ENCODE measurements around the gene SHROOM3. TPM values are rescaled to one million over a fixed set of nuclear protein-coding genes. Genes with fewer than 3 reads are reported as not detected.

SHROOM3 gene
- polyA plus RNA-seq, 1 donor from 2014 or later: 2.7 TPM

DNA sequence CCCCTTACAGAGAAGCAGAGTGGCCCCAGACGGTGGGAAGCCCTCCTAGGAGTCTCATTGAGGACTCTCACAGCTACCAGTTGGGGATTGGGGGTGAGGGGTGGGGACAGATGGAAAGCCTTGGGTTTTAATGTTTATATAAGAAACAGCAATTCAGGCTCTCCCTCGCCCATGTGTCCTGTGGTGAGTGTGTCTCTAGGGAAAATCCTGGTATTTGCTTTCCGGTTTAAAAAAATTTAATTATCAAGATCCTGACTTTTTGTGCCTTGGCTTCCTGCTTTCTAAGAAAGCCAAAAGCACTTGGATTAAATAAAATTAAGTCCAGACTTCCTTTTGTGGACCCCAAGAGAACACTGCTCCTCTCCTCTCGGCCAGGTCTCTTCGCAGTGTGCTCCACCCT lies 369.1 kb downstream of the SHROOM3 start:
- no peaks in the 10 kb centered on the region for H3K79me2 ChIP-seq (replicated peaks; ENCODE audit: insufficient read depth, low read length)
- TF ChIP-seq TAF1 (IDR thresholded peaks at IDR 0.05; ENCODE audit: low read depth) (no peak), MXI1 (conservative IDR thresholded peaks at IDR 0.05; ENCODE audit: poor library complexity, severe bottlenecking) (no peak), EP300 (conservative IDR thresholded peaks at IDR 0.05; ENCODE audit: poor library complexity, severe bottlenecking) (no peak), REST (IDR thresholded peaks at IDR 0.05; ENCODE audit: borderline replicate concordance) (no peak)
- no peaks in the 10 kb centered on the region for H3K36me3 ChIP-seq (ENCODE audit: insufficient read depth, low read length)
- H4K20me1 ChIP-seq (ENCODE audit: insufficient read depth): no peaks in the 10 kb centered on the region
- H3K4me2 ChIP-seq (ENCODE audit: low read length): no peak overlapping the region
- H3K27me3 ChIP-seq (ENCODE audit: insufficient read depth, low read depth, low read length): no peaks in the 10 kb centered on the region
- no peaks in the 10 kb centered on the region for H3F3A ChIP-seq (ENCODE audit: insufficient read depth, low read length, poor library complexity, severe bottlenecking)
- no peak overlapping the region for H2AFZ ChIP-seq (ENCODE audit: low read depth, low read length)
- no peak overlapping the region for H3K4me3 ChIP-seq (ENCODE audit: low read length)
- no peaks in the 10 kb centered on the region for H3K9me3 ChIP-seq (ENCODE audit: low read length)
- H3K27ac ChIP-seq (ENCODE audit: low read length): no peak overlapping the region
- no peaks in the 10 kb centered on the region for H3K9me2 ChIP-seq (ENCODE audit: insufficient read depth, low read length)
- H3K9ac ChIP-seq (ENCODE audit: low read length): no peak overlapping the region

DNA sequence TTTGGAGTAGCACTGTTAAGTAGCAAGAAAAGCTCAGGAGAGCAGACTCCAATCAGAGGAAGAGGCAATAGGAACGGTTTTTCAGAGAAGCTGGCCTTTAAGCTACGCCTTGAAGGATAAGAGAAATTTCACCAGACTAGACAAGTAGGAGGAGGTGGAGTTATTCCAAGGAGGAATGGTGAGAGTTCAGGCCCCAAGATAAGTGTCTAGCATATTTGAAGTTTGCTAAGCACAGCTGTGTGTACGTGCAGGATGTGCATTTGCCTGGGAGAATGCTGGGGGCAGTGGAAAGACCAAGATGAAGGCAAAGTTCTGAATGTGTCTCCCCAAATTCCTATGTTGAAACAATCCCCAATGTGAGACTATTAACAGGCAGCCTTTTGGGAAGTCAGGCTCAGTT lies 371.3 kb downstream of the SHROOM3 start:
- no peaks in the 10 kb centered on the region for H3F3A ChIP-seq (ENCODE audit: insufficient read depth, low read length, poor library complexity, severe bottlenecking)
- H3K36me3 ChIP-seq (ENCODE audit: insufficient read depth, low read length): no peaks in the 10 kb centered on the region
- H3K9me3 ChIP-seq (ENCODE audit: low read length): no peaks in the 10 kb centered on the region
- H2AFZ ChIP-seq (ENCODE audit: low read depth, low read length): no peak overlapping the region
- H3K27me3 ChIP-seq (ENCODE audit: insufficient read depth, low read depth, low read length): no peaks in the 10 kb centered on the region
- H4K20me1 ChIP-seq (ENCODE audit: insufficient read depth): no peaks in the 10 kb centered on the region
- H3K9ac ChIP-seq (ENCODE audit: low read length): no peak overlapping the region
- H3K27ac ChIP-seq (ENCODE audit: low read length): no peak overlapping the region
- no peak overlapping the region for H3K4me2 ChIP-seq (ENCODE audit: low read length)
- no peaks in the 10 kb centered on the region for H3K9me2 ChIP-seq (ENCODE audit: insufficient read depth, low read length)
- H3K4me3 ChIP-seq (ENCODE audit: low read length): no peak overlapping the region
- H3K79me2 ChIP-seq (replicated peaks; ENCODE audit: insufficient read depth, low read length): no peaks in the 10 kb centered on the region
- no peak for TF ChIP-seq REST (IDR thresholded peaks at IDR 0.05; ENCODE audit: borderline replicate concordance)

DNA sequence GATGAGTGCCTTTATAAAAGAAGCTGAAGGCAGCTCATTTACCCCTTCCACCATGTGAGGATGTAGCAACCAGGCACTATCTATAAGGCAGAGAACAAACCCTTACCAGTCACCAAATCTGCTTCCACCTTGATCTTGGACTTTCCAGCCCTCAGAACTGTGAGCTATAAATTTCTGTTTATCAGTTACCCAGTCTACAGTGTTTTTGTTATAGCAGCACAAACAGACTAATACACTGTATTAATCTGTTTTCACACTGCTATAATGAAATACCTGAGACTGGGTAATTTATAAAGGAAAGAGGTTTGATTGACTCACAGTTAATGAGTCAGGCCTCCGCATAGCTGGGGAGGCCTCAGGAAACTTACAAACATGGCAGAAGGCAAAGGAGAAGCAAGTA lies 371.7 kb downstream of the SHROOM3 start:
- no peak overlapping the region for H3K4me2 ChIP-seq (ENCODE audit: low read length)
- H4K20me1 ChIP-seq (ENCODE audit: insufficient read depth): no peaks in the 10 kb centered on the region
- no peaks in the 10 kb centered on the region for H3K9me2 ChIP-seq (ENCODE audit: insufficient read depth, low read length)
- no peak overlapping the region for H2AFZ ChIP-seq (ENCODE audit: low read depth, low read length)
- H3K9me3 ChIP-seq (ENCODE audit: low read length): no peaks in the 10 kb centered on the region
- TF ChIP-seq SMC3 (conservative IDR thresholded peaks at IDR 0.05; ENCODE audit: poor library complexity): no peak
- TF ChIP-seq, protein P1, sequence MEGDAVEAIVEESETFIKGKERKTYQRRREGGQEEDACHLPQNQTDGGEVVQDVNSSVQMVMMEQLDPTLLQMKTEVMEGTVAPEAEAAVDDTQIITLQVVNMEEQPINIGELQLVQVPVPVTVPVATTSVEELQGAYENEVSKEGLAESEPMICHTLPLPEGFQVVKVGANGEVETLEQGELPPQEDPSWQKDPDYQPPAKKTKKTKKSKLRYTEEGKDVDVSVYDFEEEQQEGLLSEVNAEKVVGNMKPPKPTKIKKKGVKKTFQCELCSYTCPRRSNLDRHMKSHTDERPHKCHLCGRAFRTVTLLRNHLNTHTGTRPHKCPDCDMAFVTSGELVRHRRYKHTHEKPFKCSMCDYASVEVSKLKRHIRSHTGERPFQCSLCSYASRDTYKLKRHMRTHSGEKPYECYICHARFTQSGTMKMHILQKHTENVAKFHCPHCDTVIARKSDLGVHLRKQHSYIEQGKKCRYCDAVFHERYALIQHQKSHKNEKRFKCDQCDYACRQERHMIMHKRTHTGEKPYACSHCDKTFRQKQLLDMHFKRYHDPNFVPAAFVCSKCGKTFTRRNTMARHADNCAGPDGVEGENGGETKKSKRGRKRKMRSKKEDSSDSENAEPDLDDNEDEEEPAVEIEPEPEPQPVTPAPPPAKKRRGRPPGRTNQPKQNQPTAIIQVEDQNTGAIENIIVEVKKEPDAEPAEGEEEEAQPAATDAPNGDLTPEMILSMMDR (IDR thresholded peaks at IDR 0.05; ENCODE audit: poor library complexity, severe bottlenecking): no peak
- TF ChIP-seq TAF1 (IDR thresholded peaks at IDR 0.05; ENCODE audit: low read depth): no peak
- TF ChIP-seq EZH2 (IDR thresholded peaks at IDR 0.05; ENCODE audit: borderline replicate concordance, insufficient read depth, low read length, poor library complexity, severe bottlenecking): no peak
- no peak for TF ChIP-seq POLR2AphosphoS5 (IDR thresholded peaks at IDR 0.05)
- TF ChIP-seq EP300 (conservative IDR thresholded peaks at IDR 0.05; ENCODE audit: poor library complexity, severe bottlenecking): no peak
- TF ChIP-seq REST (IDR thresholded peaks at IDR 0.05; ENCODE audit: borderline replicate concordance): no peak
- no peak for TF ChIP-seq MXI1 (conservative IDR thresholded peaks at IDR 0.05; ENCODE audit: poor library complexity, severe bottlenecking)
- no peak for TF ChIP-seq RAD21 (conservative IDR thresholded peaks at IDR 0.05)
- no peak overlapping the region for H3K27ac ChIP-seq (ENCODE audit: low read length)
- H3K36me3 ChIP-seq (ENCODE audit: insufficient read depth, low read length): no peaks in the 10 kb centered on the region
- no peak overlapping the region for H3K9ac ChIP-seq (ENCODE audit: low read length)
- H3K4me3 ChIP-seq (ENCODE audit: low read length): no peak overlapping the region
- H3F3A ChIP-seq (ENCODE audit: insufficient read depth, low read length, poor library complexity, severe bottlenecking): no peaks in the 10 kb centered on the region
- no peaks in the 10 kb centered on the region for H3K79me2 ChIP-seq (replicated peaks; ENCODE audit: insufficient read depth, low read length)
- no peaks in the 10 kb centered on the region for H3K27me3 ChIP-seq (ENCODE audit: insufficient read depth, low read depth, low read length)

All from neural cell (in vitro differentiated cells).